Erythroblast (primary cell): Measurements from ENCODE around the gene SLC35F3.

Experiments used
- GATA1 ChIP-seq: IDR thresholded peaks from 2 replicates; pipeline ENCODE4 v1.6.1; 2011; ENCODE audit warnings: low read depth, mild to moderate bottlenecking, control low read depth, low read length, moderate library complexity
- POLR2A ChIP-seq: IDR thresholded peaks from 2 replicates; pipeline ENCODE4 v1.6.1; 2011; ENCODE audit warnings: mild to moderate bottlenecking, low read length

DNA sequence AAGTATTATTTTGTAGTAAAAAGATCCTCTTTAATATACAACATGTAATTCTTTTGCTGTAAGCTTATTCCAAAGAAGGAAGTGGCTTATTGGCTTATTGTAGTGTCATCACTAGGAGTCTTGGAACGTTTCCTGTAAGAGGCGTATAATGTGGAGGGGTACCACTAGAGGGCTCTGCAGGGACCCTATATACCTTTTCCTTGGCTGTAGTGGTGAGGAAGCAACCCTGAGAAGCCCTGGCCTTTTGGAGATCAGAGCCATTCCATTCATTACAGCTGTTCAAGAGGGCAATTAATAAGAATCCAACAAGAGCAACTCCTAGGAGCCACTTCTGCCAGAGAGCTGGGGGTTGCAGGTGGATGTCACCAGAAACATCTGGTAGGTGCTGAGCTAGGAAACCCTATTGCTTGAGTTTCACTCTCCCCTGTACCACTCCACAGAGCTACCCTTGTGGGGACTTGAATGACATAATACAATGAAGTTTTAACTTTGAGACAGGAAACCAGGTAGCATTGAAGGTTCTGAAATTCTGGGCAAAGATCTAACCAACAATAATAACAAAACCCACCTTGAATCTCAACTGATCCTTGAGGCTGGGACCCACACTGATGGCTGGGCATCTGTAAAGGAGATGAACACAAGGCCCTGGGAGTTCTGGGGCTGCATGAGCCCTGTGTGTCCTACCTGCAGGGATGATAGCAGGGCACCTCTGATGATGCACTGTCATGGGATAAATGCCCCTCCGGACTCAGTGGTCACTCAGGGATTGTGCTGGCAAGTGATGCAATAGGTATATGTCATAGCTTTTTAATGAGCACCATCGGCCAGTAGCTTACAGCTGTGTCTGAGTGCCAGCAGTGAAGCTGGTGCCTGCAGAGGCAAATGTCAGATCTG lies 308.5 kb downstream of the SLC35F3 start:
- TF ChIP-seq POLR2A (no peak), GATA1 (no peak)
